ENCODE measurements around the gene EXOC4. TPM values are rescaled to one million over a fixed set of nuclear protein-coding genes. Genes with fewer than 3 reads are reported as not detected.

Gene EXOC4
- total and polyA plus RNA-seq, 2 donors (not counting 1 experiment from before 2014, with no cell fraction given) = 79.6 to 158 TPM

GRCh38 chr7:133611955-133612354, 359.1 kb downstream of the EXOC4 start:
- TF ChIP-seq EZH2 (IDR thresholded peaks at IDR 0.05; ENCODE audit: low read length, missing control alignments) (no peak), CTCF (conservative IDR thresholded peaks at IDR 0.05 in 1 of 2, IDR thresholded peaks at IDR 0.05 in 1 of 2; ENCODE audit: low read depth in 1 of 2, low read length in 2 of 2) (no peak)
- Histone ChIP-seq H3K4me3 (replicated peaks in 1 of 4; ENCODE audit: control extremely low read depth in 1 of 4, insufficient read depth in 1 of 4, low read depth in 3 of 4, low read length in 4 of 4) (no peak overlapping the region), H3K79me2 (ENCODE audit: control insufficient read depth, insufficient read depth, low read length) (no peaks in the 10 kb centered on the region), H4K20me1 (ENCODE audit: control insufficient read depth, extremely low read depth, insufficient read depth, low read length) (no peaks in the 10 kb centered on the region), H3K36me3 (ENCODE audit: control insufficient read depth, insufficient read depth, low read length) (no peaks in the 10 kb centered on the region), H3K4me1 (ENCODE audit: control insufficient read depth, extremely low read depth, insufficient read depth, low read length) (no peaks in the 10 kb centered on the region), H3K9me3 (ENCODE audit: control insufficient read depth, insufficient read depth, low read depth, low read length) (no peaks in the 10 kb centered on the region), H2AFZ (ENCODE audit: low read length) (no peak overlapping the region), H3K4me2 (ENCODE audit: extremely low read depth, insufficient read depth, low read length) (no peak overlapping the region), H3K9ac (ENCODE audit: insufficient read depth, low read length) (no peak overlapping the region), H3K27me3 (ENCODE audit: control insufficient read depth, insufficient read depth, low read length) (no peaks in the 10 kb centered on the region), H3K27ac (ENCODE audit: insufficient read depth, low read length) (no peak overlapping the region)
- no peak for DNase-seq (ENCODE audit: low read depth in 2 of 2)

GRCh38 chr7:133613250-133613790, 360.4 kb downstream of the EXOC4 start:
- no peak overlapping the region for H3K4me2 ChIP-seq (ENCODE audit: extremely low read depth, insufficient read depth, low read length)
- no peaks in the 10 kb centered on the region for H4K20me1 ChIP-seq (ENCODE audit: control insufficient read depth, extremely low read depth, insufficient read depth, low read length)
- H3K4me3 ChIP-seq (replicated peaks in 1 of 4; ENCODE audit: control extremely low read depth in 1 of 4, insufficient read depth in 1 of 4, low read depth in 3 of 4, low read length in 4 of 4) = no peak overlapping the region
- TF ChIP-seq CTCF (conservative IDR thresholded peaks at IDR 0.05 in 1 of 2, IDR thresholded peaks at IDR 0.05 in 1 of 2; ENCODE audit: low read depth in 1 of 2, low read length in 2 of 2) (no peak), EZH2 (IDR thresholded peaks at IDR 0.05; ENCODE audit: low read length, missing control alignments) (no peak)
- no peak overlapping the region for H3K27ac ChIP-seq (ENCODE audit: insufficient read depth, low read length)
- no peaks in the 10 kb centered on the region for H3K27me3 ChIP-seq (ENCODE audit: control insufficient read depth, insufficient read depth, low read length)
- H3K9me3 ChIP-seq (ENCODE audit: control insufficient read depth, insufficient read depth, low read depth, low read length) = no peaks in the 10 kb centered on the region
- no peak overlapping the region for H3K9ac ChIP-seq (ENCODE audit: insufficient read depth, low read length)
- no peak overlapping the region for H2AFZ ChIP-seq (ENCODE audit: low read length)
- H3K36me3 ChIP-seq (ENCODE audit: control insufficient read depth, insufficient read depth, low read length) = no peaks in the 10 kb centered on the region
- H3K79me2 ChIP-seq (ENCODE audit: control insufficient read depth, insufficient read depth, low read length) = no peaks in the 10 kb centered on the region
- no peak for DNase-seq (ENCODE audit: low read depth in 2 of 2)
- H3K4me1 ChIP-seq (ENCODE audit: control insufficient read depth, extremely low read depth, insufficient read depth, low read length) = no peaks in the 10 kb centered on the region

- no peak overlapping the region for H2AFZ ChIP-seq (ENCODE audit: low read length)
- no peak overlapping the region for H3K27ac ChIP-seq (ENCODE audit: insufficient read depth, low read length)
- H3K36me3 ChIP-seq (ENCODE audit: control insufficient read depth, insufficient read depth, low read length) = no peaks in the 10 kb centered on the region
- H3K9ac ChIP-seq (ENCODE audit: insufficient read depth, low read length) = no peak overlapping the region
- no peak for TF ChIP-seq CTCF (conservative IDR thresholded peaks at IDR 0.05 in 1 of 2, IDR thresholded peaks at IDR 0.05 in 1 of 2; ENCODE audit: low read depth in 1 of 2, low read length in 2 of 2)
- TF ChIP-seq EZH2 (IDR thresholded peaks at IDR 0.05; ENCODE audit: low read length, missing control alignments) = no peak
- no peaks in the 10 kb centered on the region for H3K9me3 ChIP-seq (ENCODE audit: control insufficient read depth, insufficient read depth, low read depth, low read length)
- H3K27me3 ChIP-seq (ENCODE audit: control insufficient read depth, insufficient read depth, low read length) = no peaks in the 10 kb centered on the region
- peak in 1 of 2 donors; percentile 1 for DNase-seq (ENCODE audit: low read depth in 2 of 2)
- no peak overlapping the region for H3K4me3 ChIP-seq (replicated peaks in 1 of 4; ENCODE audit: control extremely low read depth in 1 of 4, insufficient read depth in 1 of 4, low read depth in 3 of 4, low read length in 4 of 4)
- H3K79me2 ChIP-seq (ENCODE audit: control insufficient read depth, insufficient read depth, low read length) = no peaks in the 10 kb centered on the region
- no peaks in the 10 kb centered on the region for H4K20me1 ChIP-seq (ENCODE audit: control insufficient read depth, extremely low read depth, insufficient read depth, low read length)
- no peaks in the 10 kb centered on the region for H3K4me1 ChIP-seq (ENCODE audit: control insufficient read depth, extremely low read depth, insufficient read depth, low read length)
- H3K4me2 ChIP-seq (ENCODE audit: extremely low read depth, insufficient read depth, low read length) = no peak overlapping the region
Measured at GRCh38 chr7:133614251-133614650, 361.4 kb downstream of the EXOC4 start.

Measured in fibroblast of lung (primary cell).